Prostate gland (tissue), 2 donors: ENCODE measurements around the gene TXNDC17. TPM values are rescaled to one million over a fixed set of nuclear protein-coding genes. Genes with fewer than 3 reads are reported as not detected.

ENCODE experiments used
- DNase-seq: peaks from one replicate; pipeline ENCODE4 v3.0.0-alpha.2; 2019; ENCODE audit warnings: low spot score
- H3K27ac ChIP-seq, 2 donors: fragments of 200-600 bp; sonication (generic); 2 replicates each; pipeline ENCODE4 v1.5.1; 2017 to 2019
- H3K27me3 ChIP-seq: fragments of 200-600 bp; sonication (generic); replicated peaks from 2 replicates; pipeline ENCODE4 v1.5.1; 2019; ENCODE audit not compliant: insufficient read depth
- H3K36me3 ChIP-seq, 2 donors: fragments of 200-600 bp; sonication (generic); 1 replicate in 1 of 2; 2 replicates in 1 of 2; pipeline versions ENCODE4 v1.5.1 to v1.8.1; 2017 to 2019
- H3K4me1 ChIP-seq: fragments of 200-600 bp; sonication (generic); replicated peaks from 2 replicates; pipeline ENCODE4 v1.5.1; 2019
- H3K4me3 ChIP-seq, 2 donors: fragments of 200-600 bp; sonication (generic); 2 replicates each; pipeline ENCODE4 v1.5.1; 2017 to 2019
- H3K9me3 ChIP-seq: fragments of 200-600 bp; sonication (generic); 2 replicates; pipeline ENCODE4 v1.5.1; 2017
- POLR2A ChIP-seq: fragments of 450-650 bp; IDR thresholded peaks from one replicate; pipeline ENCODE4 v1.6.1; 2016; ENCODE audit warnings: antibody characterized with exemption, mild to moderate bottlenecking
- POLR2AphosphoS5 ChIP-seq: sonication (generic); formaldehyde crosslinking; IDR thresholded peaks from one replicate; pipeline ENCODE4 v1.6.1; 2017; ENCODE audit warnings: antibody characterized with exemption
- WGBS: methylation state at CpG from one replicate; pipeline ENCODE4 v1.1.5; 2018; 5-methylcytosine and 5-hydroxymethylcytosine counted together
- intact Hi-C: fragments of 100-400 bp; cut with DNase I; formaldehyde crosslinking; loops from one replicate; pipeline ENCODE4 v1.14.2; 2022
- total RNA-seq, 2 donors: library from RNA; depleted of rRNA; stranded (reverse); fragments of >200 nt; gene quantifications; one replicate each; pipeline ENCODE4 v1.1.0, GENCODE V29; 2016
- TF ChIP-seq, protein P1 (sequence below), 4 experiments: fragments of 200-600 bp in 2 of 4; fragments of 450-650 bp in 2 of 4; sonication (generic) in 2 of 4; IDR thresholded peaks; 1 replicate in 3 of 4; 2 replicates in 1 of 4; pipeline ENCODE4 v1.5.1; 2016 to 2019; ENCODE audit warnings: antibody characterized with exemption in 4 of 4, mild to moderate bottlenecking in 2 of 4, moderate library complexity in 2 of 4

TXNDC17 gene
- total RNA-seq, 2 donors from 2014 or later, result 111 to 220 TPM

DNA sequence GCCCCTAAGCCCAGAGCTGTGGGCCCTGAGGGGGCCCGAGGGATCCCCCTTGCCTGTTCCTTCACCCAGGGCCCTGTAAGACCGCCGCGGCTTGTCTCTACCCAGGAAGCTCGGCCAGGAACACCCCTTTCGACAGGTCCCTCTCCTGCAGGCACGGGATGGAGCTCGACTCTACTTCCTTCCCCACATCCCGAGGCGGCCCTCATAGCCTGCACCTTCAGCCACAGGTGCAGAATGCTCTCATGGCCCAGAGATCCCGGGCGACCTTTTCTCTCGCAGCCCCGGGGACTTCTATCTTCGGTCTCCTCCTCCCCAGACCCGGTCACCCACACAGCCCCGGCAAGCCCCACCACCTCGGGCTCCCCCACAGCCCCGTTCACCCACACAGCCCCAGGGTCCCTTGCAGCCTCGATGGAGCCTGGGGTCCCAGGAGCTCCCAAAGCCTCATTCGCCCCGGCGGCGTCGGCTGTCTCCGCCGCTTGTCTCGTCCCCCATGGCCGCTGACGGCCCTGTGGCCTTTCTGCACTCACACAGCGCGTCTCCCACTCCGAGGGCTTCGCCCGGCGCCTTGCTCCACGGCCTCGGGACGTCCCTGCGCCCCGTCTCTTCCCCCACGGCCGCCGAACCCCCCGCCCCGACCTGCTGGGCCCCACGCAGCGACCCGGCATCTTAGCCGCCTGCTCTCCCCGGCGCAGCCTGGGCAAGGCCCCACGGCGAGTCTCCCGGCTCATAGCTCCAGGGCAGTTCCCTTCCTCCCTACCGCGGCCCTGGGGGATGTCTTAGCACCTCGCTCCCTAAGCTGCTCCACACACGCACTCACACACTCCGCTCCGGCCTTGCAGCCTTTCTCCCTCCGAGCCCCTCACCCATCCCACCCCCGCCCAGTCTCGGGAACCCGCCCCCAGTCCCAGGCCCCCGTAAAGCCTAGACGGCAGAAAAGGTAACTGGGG is 999 bp upstream of the TXNDC17 start:
- intact Hi-C loops, result no loop called here
- H3K4me1 ChIP-seq, result peaks cover 21% of the 10 kb centered on the region
- no peak for TF ChIP-seq POLR2AphosphoS5
- TF ChIP-seq, protein P1, sequence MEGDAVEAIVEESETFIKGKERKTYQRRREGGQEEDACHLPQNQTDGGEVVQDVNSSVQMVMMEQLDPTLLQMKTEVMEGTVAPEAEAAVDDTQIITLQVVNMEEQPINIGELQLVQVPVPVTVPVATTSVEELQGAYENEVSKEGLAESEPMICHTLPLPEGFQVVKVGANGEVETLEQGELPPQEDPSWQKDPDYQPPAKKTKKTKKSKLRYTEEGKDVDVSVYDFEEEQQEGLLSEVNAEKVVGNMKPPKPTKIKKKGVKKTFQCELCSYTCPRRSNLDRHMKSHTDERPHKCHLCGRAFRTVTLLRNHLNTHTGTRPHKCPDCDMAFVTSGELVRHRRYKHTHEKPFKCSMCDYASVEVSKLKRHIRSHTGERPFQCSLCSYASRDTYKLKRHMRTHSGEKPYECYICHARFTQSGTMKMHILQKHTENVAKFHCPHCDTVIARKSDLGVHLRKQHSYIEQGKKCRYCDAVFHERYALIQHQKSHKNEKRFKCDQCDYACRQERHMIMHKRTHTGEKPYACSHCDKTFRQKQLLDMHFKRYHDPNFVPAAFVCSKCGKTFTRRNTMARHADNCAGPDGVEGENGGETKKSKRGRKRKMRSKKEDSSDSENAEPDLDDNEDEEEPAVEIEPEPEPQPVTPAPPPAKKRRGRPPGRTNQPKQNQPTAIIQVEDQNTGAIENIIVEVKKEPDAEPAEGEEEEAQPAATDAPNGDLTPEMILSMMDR (IDR thresholded peaks at IDR 0.05), result no peak
- no peak for TF ChIP-seq POLR2A

GRCh38 chr17:6641247-6641863 is 495 bp downstream of the TXNDC17 start:
- H3K36me3 ChIP-seq, result no peaks in the 10 kb centered on the region
- 3% methylated on average over 20 of the region's 20 CpGs for WGBS
- no peaks in the 10 kb centered on the region for H3K9me3 ChIP-seq
- H3K4me3 ChIP-seq, result peak overlapping the region; percentile 65 to 89
- peaks cover 21% of the 10 kb centered on the region for H3K4me1 ChIP-seq
- no peaks in the 10 kb centered on the region for H3K27me3 ChIP-seq
- intact Hi-C loops, result no loop called here
- no peak for DNase-seq
- H3K27ac ChIP-seq, result peak overlapping the region; percentile 80 to 84
- TF ChIP-seq POLR2A (no peak), POLR2AphosphoS5 (no peak)
- TF ChIP-seq, protein P1 (IDR thresholded peaks at IDR 0.05), result no peak

More for the DNA sequence above, 999 bp upstream of the TXNDC17 start:
- Histone ChIP-seq H3K36me3 (no peaks in the 10 kb centered on the region), H3K27me3 (no peaks in the 10 kb centered on the region), H3K4me3 (peak overlapping the region; percentile 65 to 89), H3K9me3 (no peaks in the 10 kb centered on the region), H3K27ac (peak overlapping the region; percentile 80 to 84)
- WGBS, result 1% methylated on average over 66 of the region's 67 CpGs
- DNase-seq, result no peak

GRCh38 chr17:6642592-6642991 is 1.7 kb downstream of the TXNDC17 start:
- TF ChIP-seq POLR2A (no peak), POLR2AphosphoS5 (no peak)
- TF ChIP-seq, protein P1 (IDR thresholded peaks at IDR 0.05), result no peak
- WGBS, result 44% methylated on average over 2 of the region's 2 CpGs
- DNase-seq, result no peak
- no peaks in the 10 kb centered on the region for H3K9me3 ChIP-seq
- peaks cover 21% of the 10 kb centered on the region for H3K4me1 ChIP-seq
- no peak overlapping the region for H3K27ac ChIP-seq
- no peaks in the 10 kb centered on the region for H3K27me3 ChIP-seq
- intact Hi-C loops, result no loop called here
- H3K4me3 ChIP-seq, result no peak overlapping the region
- H3K36me3 ChIP-seq, result no peaks in the 10 kb centered on the region

DNA sequence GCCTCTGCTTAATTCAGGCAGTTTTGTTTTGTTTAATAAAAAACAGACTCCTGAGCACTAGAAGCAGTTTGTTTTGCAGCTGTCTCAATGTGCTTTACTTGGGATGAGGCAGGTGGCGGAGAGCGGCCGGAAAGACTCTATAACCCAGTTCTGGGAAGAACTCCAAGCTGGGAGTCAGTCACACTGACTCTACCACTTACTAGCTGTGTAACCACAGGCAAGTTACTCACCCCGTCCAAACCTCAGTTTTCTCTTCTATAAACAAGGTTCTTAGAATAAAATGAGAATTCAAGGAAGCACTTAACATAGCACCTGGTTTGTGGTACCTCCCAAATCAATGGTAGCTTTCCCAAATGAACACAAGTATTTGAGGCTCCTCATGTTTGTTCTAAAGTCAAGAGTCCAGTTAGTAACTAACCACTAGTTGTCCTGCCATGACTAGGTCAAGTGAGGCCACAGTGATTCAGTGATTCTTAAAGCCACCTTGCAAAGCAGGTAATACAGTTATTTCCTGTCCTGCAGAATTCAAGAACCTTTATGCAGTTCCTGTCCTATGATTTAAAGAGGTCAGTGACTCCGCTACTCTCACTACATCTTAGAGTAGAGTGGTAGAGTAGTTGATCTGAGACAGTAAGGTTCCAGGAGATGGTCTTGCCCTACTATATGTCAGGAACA is 2.7 kb downstream of the TXNDC17 start:
- H3K4me3 ChIP-seq, result no peak overlapping the region
- 59% methylated on average over 5 of the region's 5 CpGs for WGBS

More for the DNA sequence above, 2.7 kb downstream of the TXNDC17 start:
- no peaks in the 10 kb centered on the region for H3K36me3 ChIP-seq
- H3K4me1 ChIP-seq, result peaks cover 18% of the 10 kb centered on the region
- TF ChIP-seq, protein P1 (IDR thresholded peaks at IDR 0.05), result no peak
- TF ChIP-seq POLR2AphosphoS5, result peak; percentile 5
- H3K27ac ChIP-seq, result no peak overlapping the region
- no peaks in the 10 kb centered on the region for H3K9me3 ChIP-seq
- H3K27me3 ChIP-seq, result no peaks in the 10 kb centered on the region
- intact Hi-C loops, result no loop called here
- DNase-seq, result no peak
